Activated CD8-positive, alpha-beta T cell treated with anti-CD3 and anti-CD28 coated beads for 36 hours (primary cell): ENCODE measurements around the gene PERCC1. TPM values are rescaled to one million over a fixed set of nuclear protein-coding genes. Genes with fewer than 3 reads are reported as not detected.

ENCODE experiments used
- ATAC-seq: fragments of 200-7000 bp; cut with Tn5 transposase; one replicate; pipeline ENCODE4 v1.10.0; 2021; ENCODE audit warnings: mild to moderate bottlenecking, moderate library complexity
- CTCF ChIA-PET: fragments of 350-600 bp; sonication (Branson Sonifier 250); formaldehyde crosslinking; loops from one replicate; lab custom pipeline; 2021; ENCODE audit warnings: antibody characterized with exemption; lab: Charles Lee
- POLR2A ChIA-PET: fragments of 350-600 bp; sonication (Branson Sonifier 250); formaldehyde crosslinking; loops from one replicate; lab custom pipeline; 2021; ENCODE audit warnings: antibody characterized with exemption; lab: Charles Lee
- DNase-seq: peaks from one replicate; pipeline ENCODE4 v3.0.0-alpha.2; 2020
- H3K27ac Mint-ChIP-seq: one replicate; pipeline ENCODE4 v1.8.0; 2021; ENCODE audit warnings: mild to moderate bottlenecking, mixed read lengths
- H3K27me3 Mint-ChIP-seq: one replicate; pipeline ENCODE4 v1.8.0; 2021; ENCODE audit warnings: mixed read lengths
- H3K36me3 Mint-ChIP-seq: one replicate; pipeline ENCODE4 v1.8.0; 2021; ENCODE audit warnings: low read depth, mixed read lengths
- H3K4me1 Mint-ChIP-seq: one replicate; pipeline ENCODE4 v1.8.0; 2021; ENCODE audit warnings: low read depth, mixed read lengths
- H3K4me3 Mint-ChIP-seq: one replicate; pipeline ENCODE4 v1.8.0; 2021; ENCODE audit warnings: mild to moderate bottlenecking, moderate library complexity, mixed read lengths
- H3K9me3 Mint-ChIP-seq: one replicate; pipeline ENCODE4 v1.8.0; 2021; ENCODE audit warnings: mixed read lengths
- intact Hi-C: fragments of 100-400 bp; cut with micrococcal nuclease; formaldehyde crosslinking; loops from one replicate; pipeline ENCODE4 v1.10.0; 2022
- total RNA-seq, 2 experiments: library from RNA; stranded (reverse); gene quantifications; one replicate each; pipeline ENCODE4 v1.2.3, GENCODE V29; 2021
- TF ChIP-seq, protein P1 (sequence below): fragments of 200-600 bp; IDR thresholded peaks from one replicate; pipeline ENCODE4 v1.8.0; 2022; ENCODE audit warnings: antibody characterized with exemption, mild to moderate bottlenecking

Gene PERCC1
- total RNA-seq, 2 experiments from 2014 or later: 0.29 TPM; not detected in 1

DNA sequence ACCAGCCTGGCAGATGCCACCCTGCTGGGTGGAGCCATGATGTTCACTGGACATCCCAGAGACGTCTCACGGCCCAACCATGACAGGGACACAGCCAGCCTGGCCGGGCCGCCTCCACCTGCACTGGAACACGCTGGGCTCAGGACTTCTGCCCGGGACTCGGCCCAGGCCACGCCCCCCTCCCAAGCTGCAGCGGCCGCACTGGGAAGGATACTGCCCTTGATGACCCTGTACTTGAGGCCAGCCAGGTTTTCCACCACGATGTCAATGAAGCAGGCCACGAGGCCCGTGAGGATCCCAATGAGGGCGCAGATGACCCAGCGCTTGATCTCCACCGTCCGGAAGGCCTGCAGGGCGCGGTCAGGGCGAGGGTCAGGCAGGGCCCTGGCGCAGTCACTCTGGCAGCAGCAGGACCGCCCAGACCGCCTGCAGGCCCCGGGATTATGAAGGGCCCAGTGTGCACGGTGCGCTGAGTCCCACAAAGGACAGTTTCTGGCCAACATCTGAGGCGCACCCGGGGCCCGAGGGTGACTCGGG, 29.8 kb downstream of the PERCC1 start:
- ChIA-PET CTCF (no interaction called here), POLR2A (no interaction called here)
- DNase-seq (no peak), ATAC-seq (no peak)
- TF ChIP-seq, protein P1, sequence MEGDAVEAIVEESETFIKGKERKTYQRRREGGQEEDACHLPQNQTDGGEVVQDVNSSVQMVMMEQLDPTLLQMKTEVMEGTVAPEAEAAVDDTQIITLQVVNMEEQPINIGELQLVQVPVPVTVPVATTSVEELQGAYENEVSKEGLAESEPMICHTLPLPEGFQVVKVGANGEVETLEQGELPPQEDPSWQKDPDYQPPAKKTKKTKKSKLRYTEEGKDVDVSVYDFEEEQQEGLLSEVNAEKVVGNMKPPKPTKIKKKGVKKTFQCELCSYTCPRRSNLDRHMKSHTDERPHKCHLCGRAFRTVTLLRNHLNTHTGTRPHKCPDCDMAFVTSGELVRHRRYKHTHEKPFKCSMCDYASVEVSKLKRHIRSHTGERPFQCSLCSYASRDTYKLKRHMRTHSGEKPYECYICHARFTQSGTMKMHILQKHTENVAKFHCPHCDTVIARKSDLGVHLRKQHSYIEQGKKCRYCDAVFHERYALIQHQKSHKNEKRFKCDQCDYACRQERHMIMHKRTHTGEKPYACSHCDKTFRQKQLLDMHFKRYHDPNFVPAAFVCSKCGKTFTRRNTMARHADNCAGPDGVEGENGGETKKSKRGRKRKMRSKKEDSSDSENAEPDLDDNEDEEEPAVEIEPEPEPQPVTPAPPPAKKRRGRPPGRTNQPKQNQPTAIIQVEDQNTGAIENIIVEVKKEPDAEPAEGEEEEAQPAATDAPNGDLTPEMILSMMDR: no peak
- H3K4me1 Mint-ChIP-seq: peaks cover 6% of the 10 kb centered on the region
- no peaks in the 10 kb centered on the region for H3K27me3 Mint-ChIP-seq
- no peaks in the 10 kb centered on the region for H3K9me3 Mint-ChIP-seq
- no peak overlapping the region for H3K4me3 Mint-ChIP-seq
- no peak overlapping the region for H3K27ac Mint-ChIP-seq
- peaks cover 2% of the 10 kb centered on the region for H3K36me3 Mint-ChIP-seq
- intact Hi-C loops: no loop called here

DNA sequence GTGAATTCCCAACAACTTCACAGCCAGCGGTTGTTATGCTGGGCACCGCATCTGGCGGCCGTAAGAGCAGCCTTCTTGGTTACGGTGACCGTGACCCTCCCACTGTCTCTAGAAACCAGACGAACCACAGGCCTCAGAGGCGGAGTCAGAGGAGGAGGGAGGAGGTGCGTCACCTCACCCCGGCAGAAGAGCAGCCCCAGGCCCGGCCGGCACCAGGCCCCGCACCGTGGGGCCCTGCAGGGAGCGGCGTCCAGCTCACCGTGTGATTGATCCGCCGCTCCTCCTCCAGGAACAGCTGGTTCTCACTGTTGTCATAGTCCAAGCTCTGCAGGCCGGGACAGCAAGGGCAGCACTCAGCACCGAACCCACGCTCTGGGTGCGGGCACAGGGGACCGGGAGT, 30.3 kb downstream of the PERCC1 start:
- Mint-ChIP-seq H3K27ac (no peak overlapping the region), H3K36me3 (peaks cover 2% of the 10 kb centered on the region), H3K9me3 (no peaks in the 10 kb centered on the region), H3K27me3 (no peaks in the 10 kb centered on the region), H3K4me1 (peaks cover 6% of the 10 kb centered on the region), H3K4me3 (no peak overlapping the region)
- ChIA-PET CTCF (no interaction called here), POLR2A (interaction anchor here (0.9 kb wide), 1 partner anchor 42 kb away, joined by 4 read pairs; no protein-coding TSS in a partner anchor)
- TF ChIP-seq, protein P1: no peak
- intact Hi-C loops: no loop called here
- DNase-seq (no peak), ATAC-seq (no peak)

DNA sequence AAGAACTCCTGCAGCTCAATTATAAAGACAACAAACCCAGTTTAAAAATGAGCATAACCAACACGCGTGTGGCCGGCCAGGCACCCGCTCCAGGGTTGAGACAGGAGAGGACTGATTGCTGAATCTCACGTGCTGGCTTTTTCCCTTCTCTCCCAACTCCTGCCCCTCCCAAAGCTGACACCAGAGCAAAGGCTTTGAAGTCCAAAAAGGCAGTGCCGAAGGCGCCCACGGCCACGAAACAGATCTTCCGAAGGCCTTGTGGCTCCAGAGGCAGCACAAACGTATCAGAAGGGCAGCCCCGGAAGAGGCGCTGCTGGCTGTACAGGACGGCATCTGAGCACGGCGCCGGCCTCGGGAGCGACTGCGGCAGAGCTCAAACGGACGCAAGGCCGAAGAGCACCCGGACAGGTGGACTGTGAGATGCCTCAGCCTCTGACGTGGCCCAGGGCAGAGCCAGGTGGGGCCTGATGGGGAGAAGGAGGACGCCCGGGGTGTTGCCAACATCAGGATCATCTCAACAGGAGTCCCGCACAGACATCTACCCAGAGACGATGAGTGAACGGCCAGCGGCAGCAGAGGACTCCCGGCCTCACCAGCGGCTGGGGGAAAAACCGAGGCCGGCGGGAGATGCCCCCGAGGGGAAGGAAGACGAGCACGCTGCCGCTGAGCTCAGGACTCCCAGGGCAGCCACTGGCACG, 33.5 kb downstream of the PERCC1 start:
- H3K9me3 Mint-ChIP-seq: no peaks in the 10 kb centered on the region
- ATAC-seq (no peak), DNase-seq (no peak)
- CTCF ChIA-PET: no interaction called here
- POLR2A ChIA-PET: no interaction called here
- intact Hi-C loops: no loop called here
- TF ChIP-seq, protein P1: no peak
- no peak overlapping the region for H3K4me3 Mint-ChIP-seq
- no peaks in the 10 kb centered on the region for H3K27me3 Mint-ChIP-seq
- peaks cover 2% of the 10 kb centered on the region for H3K4me1 Mint-ChIP-seq
- peaks cover 4% of the 10 kb centered on the region for H3K36me3 Mint-ChIP-seq
- no peak overlapping the region for H3K27ac Mint-ChIP-seq

DNA sequence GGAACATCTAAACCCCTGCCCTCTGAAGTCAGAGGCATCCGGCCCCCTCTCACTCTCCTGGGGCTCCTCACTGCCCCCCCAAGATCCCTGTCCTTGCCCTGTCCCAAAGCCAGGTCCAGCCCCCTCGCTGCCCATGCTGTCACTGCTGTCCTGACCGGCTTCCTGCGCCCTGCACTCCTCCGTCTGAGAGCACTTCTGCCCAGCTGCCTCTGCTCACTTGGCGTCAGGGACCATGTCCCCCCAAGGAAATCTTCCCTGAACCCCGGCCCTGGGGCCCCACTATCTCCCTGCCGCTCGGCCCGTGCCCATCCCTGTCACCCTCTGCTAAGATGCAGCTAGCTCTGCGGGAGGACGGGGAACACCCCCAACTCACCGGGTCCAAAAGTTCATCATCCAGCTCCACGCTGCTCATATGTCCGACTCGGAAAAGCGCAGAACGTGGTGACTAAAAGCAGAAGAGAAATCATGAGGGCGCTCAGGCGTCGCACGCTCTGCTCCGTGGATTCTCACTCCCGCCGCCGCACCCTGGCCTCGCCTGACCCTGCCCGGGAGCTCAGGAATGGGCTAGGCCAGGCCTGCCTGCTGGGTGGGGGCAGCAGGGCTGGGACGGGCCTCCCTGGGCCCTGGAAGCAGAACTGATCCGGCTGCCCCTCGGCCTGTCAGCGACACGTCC, 34.2 kb downstream of the PERCC1 start:
- no peak overlapping the region for H3K4me3 Mint-ChIP-seq
- no peaks in the 10 kb centered on the region for H3K9me3 Mint-ChIP-seq
- H3K27ac Mint-ChIP-seq: no peak overlapping the region
- ATAC-seq (no peak), DNase-seq (no peak)
- peaks cover 3% of the 10 kb centered on the region for H3K4me1 Mint-ChIP-seq
- H3K27me3 Mint-ChIP-seq: no peaks in the 10 kb centered on the region
- POLR2A ChIA-PET: no interaction called here
- intact Hi-C loops: no loop called here
- peaks cover 4% of the 10 kb centered on the region for H3K36me3 Mint-ChIP-seq
- CTCF ChIA-PET: no interaction called here
- TF ChIP-seq, protein P1: no peak

DNA sequence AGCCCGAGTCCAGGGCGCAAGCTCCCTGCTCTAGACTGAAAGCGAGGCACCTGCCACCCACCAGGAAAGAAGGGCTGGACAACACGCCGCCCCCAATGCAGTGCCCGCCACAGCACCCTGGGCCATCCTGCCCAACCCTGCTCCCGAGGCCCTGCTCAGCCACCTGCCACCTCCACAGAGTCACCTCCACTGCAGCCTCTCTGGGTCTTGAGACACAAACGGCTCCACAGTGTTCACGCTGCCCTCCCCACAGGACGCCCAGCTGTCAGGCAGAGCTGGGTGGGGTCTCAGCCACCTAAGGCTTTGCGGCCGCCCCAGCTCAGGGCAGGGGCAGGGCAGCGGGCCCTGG, 34.7 kb downstream of the PERCC1 start:
- Mint-ChIP-seq H3K4me3 (no peak overlapping the region), H3K27ac (no peak overlapping the region), H3K36me3 (peaks cover 4% of the 10 kb centered on the region), H3K9me3 (no peaks in the 10 kb centered on the region), H3K4me1 (peaks cover 7% of the 10 kb centered on the region), H3K27me3 (no peaks in the 10 kb centered on the region)
- DNase-seq (no peak), ATAC-seq (no peak)
- POLR2A ChIA-PET: no interaction called here
- intact Hi-C loops: no loop called here
- TF ChIP-seq, protein P1: no peak
- CTCF ChIA-PET: no interaction called here
